Activated CD4-positive, alpha-beta T cell treated with anti-CD3 and anti-CD28 coated beads, Interleukin-2, Interleukin-6, amounts not matched to agents 100 ng/mL and 50 ng/mL, durations not matched to agents 16 hours and 8 hours (primary cell): Measurements from ENCODE around the gene GUCA2B.
A peak's percentile ranks its signal among the peaks of the same experiment; 100 is the strongest.

Source experiments
- DNase-seq: peaks from one replicate; pipeline ENCODE4 v3.0.0-alpha.2; 2020

The GUCA2B gene

GRCh38 chr1:42152907-42153600, at the start of gene GUCA2B:
Gene GUCA2B, plus strand, starts transcription at chr1:42153410. Its CDS starts 41 bp downstream, at chr1:42153451.
- no peak for DNase-seq

GRCh38 chr1:42105025-42105424, 48.2 kb upstream of the GUCA2B start:
- no peak for DNase-seq

GRCh38 chr1:42108309-42108708, 44.9 kb upstream of the GUCA2B start:
- no peak for DNase-seq

- DNase-seq, result no peak
These were observed 43.6 kb upstream of the GUCA2B start for GRCh38 chr1:42109600-42109999.

- no peak for DNase-seq
These were observed 39.0 kb upstream of the GUCA2B start for GRCh38 chr1:42114229-42114628.

GRCh38 chr1:42117214-42117613, 36.0 kb upstream of the GUCA2B start:
- DNase-seq, result no peak

- DNase-seq, result no peak
These were observed 35.1 kb upstream of the GUCA2B start for GRCh38 chr1:42118125-42118524.

- DNase-seq, result no peak
These were observed 30.8 kb upstream of the GUCA2B start for GRCh38 chr1:42122408-42122807.

- DNase-seq, result no peak
These were observed 27.7 kb upstream of the GUCA2B start for GRCh38 chr1:42125552-42125951.

- DNase-seq, result no peak
These were observed 25.4 kb upstream of the GUCA2B start for GRCh38 chr1:42127767-42128166.

- no peak for DNase-seq
These were observed 24.7 kb upstream of the GUCA2B start for GRCh38 chr1:42128499-42128898.

- DNase-seq, result no peak
These were observed 24.2 kb upstream of the GUCA2B start for GRCh38 chr1:42128964-42129363.

- no peak for DNase-seq
These were observed 23.0 kb upstream of the GUCA2B start for GRCh38 chr1:42130061-42130660.

- DNase-seq, result no peak
These were observed 19.8 kb upstream of the GUCA2B start for GRCh38 chr1:42133390-42133789.

- DNase-seq, result no peak
These were observed 19.2 kb upstream of the GUCA2B start for GRCh38 chr1:42133809-42134526.

GRCh38 chr1:42135426-42135825, 17.8 kb upstream of the GUCA2B start:
- DNase-seq, result no peak

GRCh38 chr1:42136466-42136865, 16.7 kb upstream of the GUCA2B start:
- DNase-seq, result no peak

GRCh38 chr1:42137766-42138165, 15.4 kb upstream of the GUCA2B start:
- DNase-seq, result no peak

GRCh38 chr1:42138586-42138985, 14.6 kb upstream of the GUCA2B start:
- no peak for DNase-seq

GRCh38 chr1:42139444-42139843, 13.8 kb upstream of the GUCA2B start:
- DNase-seq, result no peak

- DNase-seq, result no peak
These were observed 13.0 kb upstream of the GUCA2B start for GRCh38 chr1:42140191-42140590.

GRCh38 chr1:42141978-42142377, 11.2 kb upstream of the GUCA2B start:
- DNase-seq, result no peak

- peak; percentile 15 for DNase-seq
These were observed 10.1 kb upstream of the GUCA2B start for GRCh38 chr1:42142894-42143675.
